Activated CD8-positive, alpha-beta memory T cell treated with anti-CD3 and anti-CD28 coated beads, Interleukin-2, amount 10 ng/mL, durations not matched to agents 7 days and 5 days (primary cell): Measurements from ENCODE around the gene CYB5D1. TPM values are rescaled to one million over a fixed set of nuclear protein-coding genes. Genes with fewer than 3 reads are reported as not detected.

Source experiments
- ATAC-seq: fragments of 150-1000 bp; cut with Tn5 transposase; one replicate; pipeline ENCODE4 v1.10.0; 2021; ENCODE audit warnings: moderate library complexity
- CTCF ChIA-PET: fragments of 350-600 bp; sonication (Branson Sonifier 250); formaldehyde crosslinking; loops from one replicate; lab custom pipeline; 2021; ENCODE audit warnings: antibody characterized with exemption; lab: Charles Lee
- DNase-seq: peaks from one replicate; pipeline ENCODE4 v3.0.0-alpha.2; 2020
- H3K27ac Mint-ChIP-seq: one replicate; pipeline ENCODE4 v1.8.0; 2021; ENCODE audit warnings: mild to moderate bottlenecking, mixed read lengths
- H3K27me3 Mint-ChIP-seq: one replicate; pipeline ENCODE4 v1.8.0; 2021; ENCODE audit warnings: mixed read lengths
- H3K36me3 Mint-ChIP-seq: one replicate; pipeline ENCODE4 v1.8.0; 2021; ENCODE audit warnings: mild to moderate bottlenecking, mixed read lengths
- H3K4me1 Mint-ChIP-seq: one replicate; pipeline ENCODE4 v1.8.0; 2021; ENCODE audit warnings: mixed read lengths
- H3K4me3 Mint-ChIP-seq: one replicate; pipeline ENCODE4 v1.8.0; 2021; ENCODE audit warnings: mild to moderate bottlenecking, moderate library complexity, mixed read lengths
- H3K9me3 Mint-ChIP-seq: one replicate; pipeline ENCODE4 v1.8.0; 2022; ENCODE audit warnings: low read depth, mixed read lengths
- total RNA-seq, 2 experiments: library from RNA; stranded (reverse); gene quantifications; one replicate each; pipeline ENCODE4 v1.2.3, GENCODE V29; 2021

CYB5D1 gene
- total RNA-seq, 2 experiments from 2014 or later = 6.4 to 8.2 TPM

DNA sequence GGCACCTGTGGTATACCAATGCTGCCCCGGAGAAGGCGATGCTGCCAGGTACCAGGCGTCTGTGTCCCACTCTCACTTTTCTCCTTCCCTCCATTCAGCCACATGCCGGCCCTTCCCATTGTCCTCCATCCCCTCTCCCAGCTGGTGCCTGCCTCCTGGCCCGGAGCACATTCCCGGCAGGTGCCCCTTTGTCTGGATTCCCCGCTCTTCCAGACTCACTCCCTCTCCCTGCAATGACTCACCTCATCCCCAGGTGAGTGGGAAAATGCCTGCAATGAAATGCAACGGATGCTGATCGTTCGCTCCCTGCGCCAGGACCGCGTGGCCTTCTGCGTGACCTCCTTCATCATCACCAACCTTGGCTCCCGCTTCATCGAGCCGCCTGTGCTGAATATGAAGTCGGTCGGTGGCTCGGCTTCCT, 34.2 kb upstream of the CYB5D1 start:
- no peaks in the 10 kb centered on the region for H3K36me3 Mint-ChIP-seq
- no peaks in the 10 kb centered on the region for H3K4me1 Mint-ChIP-seq
- ATAC-seq (no peak), DNase-seq (no peak)
- no peaks in the 10 kb centered on the region for H3K9me3 Mint-ChIP-seq
- H3K4me3 Mint-ChIP-seq = no peak overlapping the region
- H3K27me3 Mint-ChIP-seq = peaks cover 19% of the 10 kb centered on the region
- no peak overlapping the region for H3K27ac Mint-ChIP-seq
- CTCF ChIA-PET = interaction anchor here (0.6 to 2.2 kb wide), 12 partner anchors 10 to 234 kb away, joined by 3 to 10 read pairs (median 4); partner anchors contain the start of genes CYB5D1, KDM6B, NAA38 and SHBG

DNA sequence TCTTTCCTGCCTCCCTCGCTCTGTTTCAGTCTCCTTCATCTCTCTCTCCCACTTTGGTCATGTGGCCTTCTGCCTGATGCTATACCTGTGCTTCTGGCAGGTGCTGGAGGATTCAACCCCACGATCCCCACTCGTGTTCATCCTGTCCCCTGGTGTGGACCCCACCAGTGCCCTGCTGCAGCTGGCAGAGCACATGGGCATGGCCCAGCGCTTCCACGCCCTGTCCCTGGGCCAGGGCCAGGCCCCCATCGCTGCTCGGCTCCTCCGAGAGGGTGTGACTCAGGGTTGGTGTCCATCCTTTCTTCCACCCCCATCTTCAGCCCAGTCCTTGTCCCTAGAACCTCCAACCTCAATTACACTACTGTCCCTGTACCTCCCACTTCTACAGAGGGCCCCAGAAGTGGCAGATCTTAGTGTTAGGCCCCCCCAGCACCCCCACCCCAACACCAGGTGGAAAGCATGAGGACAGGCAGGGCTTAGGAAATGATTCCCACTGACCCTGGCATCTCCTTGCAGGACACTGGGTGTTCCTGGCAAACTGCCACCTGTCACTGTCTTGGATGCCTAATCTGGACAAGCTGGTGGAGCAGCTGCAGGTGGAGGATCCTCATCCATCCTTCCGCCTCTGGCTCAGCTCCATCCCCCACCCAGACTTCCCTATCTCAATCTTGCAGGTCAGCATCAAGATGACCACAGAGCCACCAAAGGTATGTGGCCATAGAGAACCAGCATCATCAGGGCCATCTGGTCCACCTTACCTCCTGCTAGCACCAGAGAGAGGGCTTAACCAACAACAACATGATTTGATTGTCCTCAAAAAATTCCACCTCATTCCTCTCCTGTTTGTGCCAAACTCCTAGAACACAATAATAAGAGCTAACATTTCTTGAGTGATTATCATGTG, 33.5 kb upstream of the CYB5D1 start:
- DNase-seq (no peak), ATAC-seq (no peak)
- Mint-ChIP-seq H3K36me3 (no peaks in the 10 kb centered on the region), H3K27ac (no peak overlapping the region), H3K4me1 (no peaks in the 10 kb centered on the region), H3K27me3 (peaks cover 21% of the 10 kb centered on the region), H3K4me3 (no peak overlapping the region), H3K9me3 (no peaks in the 10 kb centered on the region)
- CTCF ChIA-PET = interaction anchor here (0.8 to 2.4 kb wide), 13 partner anchors 10 to 250 kb away, joined by 3 to 22 read pairs (median 5); partner anchors contain the start of gene KDM6B

DNA sequence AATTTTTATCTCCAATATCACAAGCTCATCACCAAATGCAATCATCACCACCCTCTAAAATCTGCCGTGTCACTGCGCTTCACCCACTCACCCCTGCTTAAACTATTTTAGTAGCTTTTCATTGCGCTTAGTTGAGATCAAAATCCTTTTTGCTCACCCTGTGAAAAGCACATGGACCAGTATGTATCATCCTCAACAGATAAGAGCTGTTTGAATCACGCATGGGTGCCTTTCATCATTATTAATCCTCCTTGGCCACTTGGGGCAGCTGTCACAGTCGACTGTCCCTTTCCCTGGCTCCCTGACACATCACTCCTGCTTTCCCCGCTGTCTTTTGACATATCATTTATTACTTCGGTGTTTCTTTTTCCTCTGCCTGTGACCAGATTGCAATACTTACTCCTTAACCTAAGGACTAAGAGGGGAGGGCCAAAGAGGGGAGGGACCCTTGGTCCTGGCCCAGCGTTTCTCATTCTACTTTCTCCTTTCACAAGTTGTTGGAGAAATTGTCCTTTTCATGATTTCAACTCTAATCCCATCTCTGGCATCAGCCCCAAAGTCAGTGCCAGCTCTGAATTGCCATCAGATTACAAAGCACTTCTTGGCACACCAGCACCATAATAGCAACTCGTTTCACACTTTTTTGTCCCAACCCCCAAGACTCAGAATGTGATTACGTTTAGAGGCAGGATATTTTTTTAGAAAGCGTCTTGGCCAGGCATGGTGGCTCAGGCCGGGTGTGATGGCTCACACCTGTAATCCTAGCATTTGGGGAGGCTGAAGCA, 32.4 kb upstream of the CYB5D1 start:
- Mint-ChIP-seq H3K27me3 (peaks cover 24% of the 10 kb centered on the region), H3K36me3 (no peaks in the 10 kb centered on the region), H3K4me1 (no peaks in the 10 kb centered on the region), H3K4me3 (no peak overlapping the region), H3K9me3 (no peaks in the 10 kb centered on the region), H3K27ac (no peak overlapping the region)
- DNase-seq (no peak), ATAC-seq (no peak)
- CTCF ChIA-PET = interaction anchor here (0.6 to 2.4 kb wide), 17 partner anchors 9 to 249 kb away, joined by 3 to 22 read pairs (median 4); partner anchors contain the start of genes CYB5D1, KDM6B, NAA38 and RNF227

DNA sequence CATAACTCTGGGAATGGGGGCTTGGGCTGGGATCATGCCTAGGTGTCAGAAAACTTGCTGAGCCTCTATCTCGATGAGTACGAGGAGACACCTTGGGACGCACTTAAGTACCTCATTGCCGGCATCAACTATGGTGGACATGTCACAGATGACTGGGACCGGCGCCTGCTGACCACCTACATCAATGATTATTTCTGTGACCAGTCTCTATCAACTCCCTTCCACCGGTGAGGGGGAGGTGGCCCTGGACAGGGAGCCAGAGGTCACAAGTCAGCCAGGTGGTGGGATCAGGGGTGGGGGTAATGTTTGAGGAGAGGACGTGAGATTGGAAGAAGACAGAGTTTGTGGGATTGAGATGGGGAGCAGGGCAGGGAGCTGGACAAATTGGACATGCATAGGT, 27.2 kb upstream of the CYB5D1 start:
- DNase-seq (no peak), ATAC-seq (no peak)
- Mint-ChIP-seq H3K4me1 (peaks cover 13% of the 10 kb centered on the region), H3K9me3 (no peaks in the 10 kb centered on the region), H3K36me3 (no peaks in the 10 kb centered on the region), H3K27me3 (peaks cover 31% of the 10 kb centered on the region), H3K4me3 (no peak overlapping the region), H3K27ac (no peak overlapping the region)
- CTCF ChIA-PET = interaction anchor here (6.5 kb wide), 1 partner anchor 15 kb away, joined by 85 read pairs; no protein-coding TSS in a partner anchor

DNA sequence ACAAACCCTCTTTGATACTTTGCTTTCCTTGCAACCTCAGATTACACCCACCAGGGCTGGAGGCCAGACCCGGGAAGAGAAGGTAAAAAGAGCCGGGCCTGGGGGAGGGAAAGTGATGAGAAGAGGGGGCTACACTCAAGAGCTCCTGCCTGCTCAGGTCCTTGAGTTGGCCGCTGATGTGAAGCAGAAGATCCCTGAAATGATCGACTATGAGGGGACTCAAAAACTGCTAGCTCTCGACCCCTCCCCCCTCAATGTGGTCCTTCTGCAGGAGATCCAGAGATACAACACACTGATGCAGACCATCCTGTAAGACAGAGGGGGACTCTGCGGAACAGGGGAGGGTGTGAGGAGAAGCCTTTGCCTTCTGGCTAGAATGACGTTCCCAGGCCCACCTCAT, 26.6 kb upstream of the CYB5D1 start:
- no peak overlapping the region for H3K4me3 Mint-ChIP-seq
- no peaks in the 10 kb centered on the region for H3K9me3 Mint-ChIP-seq
- H3K4me1 Mint-ChIP-seq = peaks cover 15% of the 10 kb centered on the region
- DNase-seq (no peak), ATAC-seq (no peak)
- H3K27me3 Mint-ChIP-seq = peaks cover 31% of the 10 kb centered on the region
- H3K27ac Mint-ChIP-seq = no peak overlapping the region
- CTCF ChIA-PET = interaction anchor here (1.2 to 6.5 kb wide), 3 partner anchors 9 to 14 kb away, joined by 4 to 85 read pairs (median 5); no protein-coding TSS in a partner anchor
- no peaks in the 10 kb centered on the region for H3K36me3 Mint-ChIP-seq

DNA sequence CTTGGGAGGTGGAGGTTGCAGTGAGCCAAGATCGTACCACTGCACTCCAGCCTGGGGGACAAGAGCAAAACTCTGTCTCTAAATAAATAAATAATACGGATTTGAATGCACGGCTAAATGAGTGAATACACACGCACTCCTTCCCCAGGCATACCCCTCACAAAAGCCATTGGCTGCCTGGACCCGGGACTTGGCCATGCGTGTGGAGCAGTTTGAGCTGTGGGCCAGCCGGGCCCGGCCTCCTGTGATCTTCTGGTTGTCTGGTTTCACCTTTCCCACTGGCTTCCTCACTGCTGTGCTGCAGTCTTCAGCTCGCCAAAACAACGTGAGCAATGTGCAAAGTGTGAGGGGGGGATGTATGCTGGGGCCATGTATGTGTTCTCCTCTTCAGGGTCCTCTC, 25.4 kb upstream of the CYB5D1 start:
- DNase-seq (no peak), ATAC-seq (no peak)
- CTCF ChIA-PET = interaction anchor here (0.6 to 6.5 kb wide), 11 partner anchors 7 to 224 kb away, joined by 3 to 85 read pairs (median 6); partner anchors contain the start of gene NAA38
- Mint-ChIP-seq H3K27me3 (peaks cover 24% of the 10 kb centered on the region), H3K4me3 (no peak overlapping the region), H3K36me3 (no peaks in the 10 kb centered on the region), H3K27ac (peak overlapping the region; percentile 5), H3K4me1 (peaks cover 27% of the 10 kb centered on the region), H3K9me3 (no peaks in the 10 kb centered on the region)

DNA sequence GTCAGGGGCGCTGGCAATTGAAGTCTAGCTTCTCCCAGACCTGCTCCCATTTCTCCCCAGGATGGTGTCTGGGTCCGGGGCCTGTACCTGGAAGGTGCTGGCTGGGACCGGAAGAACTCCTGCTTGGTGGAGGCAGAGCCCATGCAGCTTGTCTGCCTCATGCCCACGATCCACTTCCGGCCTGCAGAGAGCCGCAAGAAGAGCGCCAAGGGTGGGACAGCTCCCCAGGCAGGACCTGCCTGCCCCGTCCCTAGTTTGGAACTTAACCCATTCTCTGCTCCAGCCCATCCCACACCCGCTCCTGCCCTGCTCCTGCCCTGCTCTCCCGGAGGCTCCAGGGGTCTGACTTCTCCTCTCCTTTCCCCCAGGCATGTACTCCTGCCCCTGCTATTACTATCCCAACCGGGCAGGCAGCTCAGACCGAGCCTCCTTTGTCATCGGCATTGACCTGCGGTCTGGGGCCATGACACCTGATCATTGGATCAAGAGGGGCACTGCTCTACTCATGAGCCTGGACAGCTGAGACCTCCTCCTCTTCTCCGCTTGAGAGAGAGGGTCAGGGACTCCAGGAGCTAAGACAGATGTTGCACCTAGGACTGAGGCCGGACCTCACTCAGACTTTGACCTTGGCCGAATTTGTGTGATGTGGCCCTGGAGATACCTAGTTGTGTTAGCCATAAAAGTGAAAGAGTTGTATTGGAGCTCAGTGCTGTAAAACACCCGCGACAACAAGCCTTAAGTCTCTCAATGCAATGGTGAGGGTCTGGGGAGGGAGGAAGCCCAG, 24.6 kb upstream of the CYB5D1 start:
- ATAC-seq (no peak), DNase-seq (no peak)
- CTCF ChIA-PET = interaction anchor here (0.6 to 6.5 kb wide), 13 partner anchors 8 to 223 kb away, joined by 3 to 85 read pairs (median 7); partner anchors contain the start of genes NAA38 and TP53
- Mint-ChIP-seq H3K4me1 (peaks cover 31% of the 10 kb centered on the region), H3K4me3 (peak overlapping the region; percentile 77), H3K27me3 (peaks cover 19% of the 10 kb centered on the region), H3K36me3 (no peaks in the 10 kb centered on the region), H3K9me3 (no peaks in the 10 kb centered on the region), H3K27ac (peak overlapping the region; percentile 84)

DNA sequence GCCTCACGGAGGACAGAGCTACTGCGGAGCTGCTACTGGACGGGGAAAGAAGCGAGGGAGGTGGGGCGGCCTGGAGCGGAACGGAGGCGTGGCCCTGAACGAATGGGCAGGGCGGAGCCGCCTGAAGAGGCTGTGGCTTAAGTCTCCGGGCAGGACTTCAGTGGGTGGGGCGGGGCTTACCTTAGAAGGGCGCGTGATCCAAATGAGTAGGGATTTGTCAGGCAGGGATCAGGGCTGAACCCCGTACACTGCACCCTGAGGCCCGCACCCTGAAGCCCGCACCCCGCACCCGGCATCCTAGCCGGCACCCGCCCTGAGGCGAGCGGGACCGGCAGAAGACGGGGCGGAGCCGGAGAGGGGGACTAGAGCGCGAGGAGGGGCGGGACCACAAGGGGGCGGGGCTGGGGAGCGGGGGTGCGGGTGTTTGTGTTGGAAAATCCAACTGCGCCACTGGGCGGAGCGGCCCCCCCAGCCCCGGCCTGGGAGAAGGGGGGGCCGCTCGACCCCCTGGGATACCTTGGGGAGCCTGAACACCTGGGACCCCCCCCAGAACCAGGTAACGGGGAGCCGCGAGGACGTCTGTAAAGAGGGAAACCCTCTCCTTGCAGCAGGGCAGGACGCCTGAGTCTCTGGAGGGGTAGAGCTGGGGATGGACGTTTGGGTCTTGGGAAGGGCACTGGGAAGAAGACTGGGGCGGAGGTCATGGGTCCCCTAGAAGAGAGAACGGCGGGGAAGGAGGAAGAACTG, 23.8 kb upstream of the CYB5D1 start, which contains the start of gene KDM6B:
TSS of gene KDM6B (plus strand) at position 423 of the 747 bp plus-strand sequence. CDS start 11,338 bp downstream, outside the sequence.
- CTCF ChIA-PET = interaction anchor here (0.6 to 6.5 kb wide), 25 partner anchors 8 to 240 kb away, joined by 3 to 85 read pairs (median 6); partner anchors contain the start of genes CNTROB, CYB5D1, NAA38 and TP53
- H3K27ac Mint-ChIP-seq = peak within 1 kb of the TSS; percentile 84
- ATAC-seq (peak; percentile 79), DNase-seq (peak; percentile 93)
- H3K9me3 Mint-ChIP-seq = no peaks in the 10 kb centered on the region
- peaks cover 37% of the 10 kb centered on the region for H3K4me1 Mint-ChIP-seq
- peak within 1 kb of the TSS; percentile 77 for H3K4me3 Mint-ChIP-seq
- H3K27me3 Mint-ChIP-seq = peaks cover 19% of the 10 kb centered on the region
- no peaks in the 10 kb centered on the region for H3K36me3 Mint-ChIP-seq

DNA sequence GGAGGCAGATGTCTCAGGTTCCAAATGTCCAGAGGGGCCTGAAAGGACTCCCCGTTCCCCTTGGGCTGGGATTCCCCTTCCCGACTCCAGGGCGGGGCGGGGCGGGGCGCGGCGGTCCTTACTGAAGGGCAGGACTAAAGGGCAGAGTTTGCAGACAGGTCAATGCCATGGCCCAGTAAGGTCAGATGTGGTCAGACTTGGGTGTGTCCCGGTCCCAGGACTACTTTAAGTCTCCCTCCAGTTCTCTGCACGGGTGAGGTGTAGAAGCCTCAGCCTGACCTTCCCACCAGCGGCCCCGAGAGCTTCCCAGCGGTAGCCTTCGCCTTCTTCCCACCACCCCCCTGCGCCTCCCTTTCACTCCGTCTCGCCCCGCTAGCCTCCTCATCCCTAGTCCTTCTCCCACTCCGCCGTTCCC, 23.3 kb upstream of the CYB5D1 start:
- ATAC-seq (peak; percentile 2), DNase-seq (peak; percentile 64)
- Mint-ChIP-seq H3K4me3 (peak overlapping the region; percentile 77), H3K27ac (peak overlapping the region; percentile 84), H3K9me3 (no peaks in the 10 kb centered on the region), H3K4me1 (peaks cover 43% of the 10 kb centered on the region), H3K36me3 (no peaks in the 10 kb centered on the region), H3K27me3 (peaks cover 13% of the 10 kb centered on the region)
- CTCF ChIA-PET = interaction anchor here (0.7 to 6.5 kb wide), 28 partner anchors 9 to 388 kb away, joined by 3 to 85 read pairs (median 6); partner anchors contain the start of genes CNTROB, CYB5D1, NAA38 and TP53

DNA sequence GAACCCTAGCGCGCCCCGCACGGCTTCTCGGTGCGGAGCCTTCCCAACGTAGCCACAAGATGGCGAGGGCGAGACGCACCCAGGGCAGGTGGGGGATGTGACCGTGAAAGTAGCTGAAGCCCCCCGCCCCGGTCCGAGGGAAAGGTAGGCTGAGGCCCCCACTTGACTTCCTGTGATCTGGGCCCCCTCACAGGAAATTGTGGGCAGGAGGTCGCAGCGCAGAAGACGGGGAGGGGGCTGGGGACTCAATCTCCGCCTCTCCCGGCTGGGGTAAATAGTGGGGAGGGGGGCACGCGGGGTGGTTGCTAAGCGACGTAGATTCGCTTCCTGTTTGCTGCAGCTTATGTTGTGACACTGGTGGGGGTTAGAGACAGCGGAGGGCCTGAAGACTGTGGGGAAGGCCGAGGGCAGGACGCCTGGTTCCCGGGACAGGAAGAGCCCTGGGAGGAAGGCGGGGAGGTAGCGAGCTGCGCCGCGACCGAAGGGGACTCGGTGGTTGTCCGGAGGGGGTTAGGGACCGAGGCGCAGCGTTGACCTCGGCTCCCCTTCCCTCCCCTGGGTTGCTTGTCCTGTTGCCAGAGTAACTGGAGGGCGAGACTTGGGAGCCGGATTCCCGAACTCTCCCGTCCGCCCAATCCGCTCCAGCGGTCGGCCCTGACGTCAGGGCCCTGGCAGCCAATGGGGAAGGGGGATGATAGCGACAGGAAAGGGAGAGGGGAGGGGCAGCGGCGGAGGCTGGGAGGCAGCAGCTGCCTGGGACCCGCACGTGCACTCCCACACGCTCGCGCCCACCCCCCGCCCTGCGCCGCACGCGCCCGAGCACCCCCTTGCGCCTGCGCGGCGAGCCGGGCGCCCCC, 22.6 kb upstream of the CYB5D1 start:
- no peaks in the 10 kb centered on the region for H3K36me3 Mint-ChIP-seq

More for the DNA sequence above, 22.6 kb upstream of the CYB5D1 start:
- Mint-ChIP-seq H3K27ac (peak overlapping the region; percentile 84), H3K4me1 (peaks cover 49% of the 10 kb centered on the region), H3K27me3 (peaks cover 13% of the 10 kb centered on the region), H3K9me3 (no peaks in the 10 kb centered on the region), H3K4me3 (peak overlapping the region; percentile 77)
- ATAC-seq (peak; percentile 60), DNase-seq (peak; percentile 91)
- CTCF ChIA-PET = interaction anchor here (0.6 to 6.5 kb wide), 34 partner anchors 10 to 388 kb away, joined by 3 to 85 read pairs (median 5); partner anchors contain the start of genes CNTROB, CYB5D1, NAA38 and SAT2
